ENCODE data around the gene UVRAG. TPM values are rescaled to one million over a fixed set of nuclear protein-coding genes. Genes with fewer than 3 reads are reported as not detected.

UVRAG gene
- total and polyA plus RNA-seq, 2 of the 13 experiments (the other 11 are each of a cell fraction or from before 2014, with no cell fraction given) = 9.7 to 17.3 TPM

DNA sequence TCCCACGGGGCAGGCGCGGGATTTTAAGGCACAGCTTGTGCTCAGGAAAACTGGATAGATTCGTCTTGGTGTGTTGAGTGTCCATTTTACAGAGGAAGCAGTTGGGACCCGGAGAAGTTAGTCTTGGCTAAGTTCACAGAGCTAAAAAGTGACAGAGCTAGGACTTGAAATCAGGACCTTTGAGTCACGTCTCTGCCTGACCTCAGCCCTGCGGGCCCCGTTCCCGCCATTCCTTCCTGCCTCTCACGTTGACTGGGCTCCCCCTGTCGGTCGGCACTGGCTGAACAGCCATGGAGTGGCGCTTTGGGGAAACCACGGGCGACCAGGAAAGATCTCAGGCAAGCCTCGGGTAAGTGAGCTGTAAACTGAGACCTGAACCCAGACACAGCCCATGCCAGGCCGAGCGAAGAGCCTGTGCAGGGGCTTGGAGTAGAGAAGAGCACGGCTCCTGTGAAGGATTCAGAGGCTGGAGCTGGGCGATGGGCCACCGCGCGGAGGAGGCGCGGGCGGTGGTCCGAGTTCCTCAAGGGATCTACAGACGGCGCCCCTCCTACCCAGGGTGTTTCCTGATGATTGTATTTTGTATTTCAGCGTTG is 337.2 kb downstream of the UVRAG start (continued):
- peak; percentile 63 for TF ChIP-seq ZMYM4 (CRISPR knock-in tag; IDR thresholded peaks at IDR 0.05)
- TF ChIP-seq ZFP36 (IDR thresholded peaks at IDR 0.05; ENCODE audit: borderline replicate concordance, low read depth, low read length, partially characterized antibody) = no peak
- TF ChIP-seq, protein P1, sequence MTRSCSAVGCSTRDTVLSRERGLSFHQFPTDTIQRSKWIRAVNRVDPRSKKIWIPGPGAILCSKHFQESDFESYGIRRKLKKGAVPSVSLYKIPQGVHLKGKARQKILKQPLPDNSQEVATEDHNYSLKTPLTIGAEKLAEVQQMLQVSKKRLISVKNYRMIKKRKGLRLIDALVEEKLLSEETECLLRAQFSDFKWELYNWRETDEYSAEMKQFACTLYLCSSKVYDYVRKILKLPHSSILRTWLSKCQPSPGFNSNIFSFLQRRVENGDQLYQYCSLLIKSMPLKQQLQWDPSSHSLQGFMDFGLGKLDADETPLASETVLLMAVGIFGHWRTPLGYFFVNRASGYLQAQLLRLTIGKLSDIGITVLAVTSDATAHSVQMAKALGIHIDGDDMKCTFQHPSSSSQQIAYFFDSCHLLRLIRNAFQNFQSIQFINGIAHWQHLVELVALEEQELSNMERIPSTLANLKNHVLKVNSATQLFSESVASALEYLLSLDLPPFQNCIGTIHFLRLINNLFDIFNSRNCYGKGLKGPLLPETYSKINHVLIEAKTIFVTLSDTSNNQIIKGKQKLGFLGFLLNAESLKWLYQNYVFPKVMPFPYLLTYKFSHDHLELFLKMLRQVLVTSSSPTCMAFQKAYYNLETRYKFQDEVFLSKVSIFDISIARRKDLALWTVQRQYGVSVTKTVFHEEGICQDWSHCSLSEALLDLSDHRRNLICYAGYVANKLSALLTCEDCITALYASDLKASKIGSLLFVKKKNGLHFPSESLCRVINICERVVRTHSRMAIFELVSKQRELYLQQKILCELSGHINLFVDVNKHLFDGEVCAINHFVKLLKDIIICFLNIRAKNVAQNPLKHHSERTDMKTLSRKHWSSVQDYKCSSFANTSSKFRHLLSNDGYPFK (CRISPR knock-in tag; IDR thresholded peaks at IDR 0.05; ENCODE audit: borderline replicate concordance) = no peak
- no peak for TF ChIP-seq ZNF253 (CRISPR knock-in tag; IDR thresholded peaks at IDR 0.05; ENCODE audit: borderline replicate concordance)
- TF ChIP-seq, protein P2, sequence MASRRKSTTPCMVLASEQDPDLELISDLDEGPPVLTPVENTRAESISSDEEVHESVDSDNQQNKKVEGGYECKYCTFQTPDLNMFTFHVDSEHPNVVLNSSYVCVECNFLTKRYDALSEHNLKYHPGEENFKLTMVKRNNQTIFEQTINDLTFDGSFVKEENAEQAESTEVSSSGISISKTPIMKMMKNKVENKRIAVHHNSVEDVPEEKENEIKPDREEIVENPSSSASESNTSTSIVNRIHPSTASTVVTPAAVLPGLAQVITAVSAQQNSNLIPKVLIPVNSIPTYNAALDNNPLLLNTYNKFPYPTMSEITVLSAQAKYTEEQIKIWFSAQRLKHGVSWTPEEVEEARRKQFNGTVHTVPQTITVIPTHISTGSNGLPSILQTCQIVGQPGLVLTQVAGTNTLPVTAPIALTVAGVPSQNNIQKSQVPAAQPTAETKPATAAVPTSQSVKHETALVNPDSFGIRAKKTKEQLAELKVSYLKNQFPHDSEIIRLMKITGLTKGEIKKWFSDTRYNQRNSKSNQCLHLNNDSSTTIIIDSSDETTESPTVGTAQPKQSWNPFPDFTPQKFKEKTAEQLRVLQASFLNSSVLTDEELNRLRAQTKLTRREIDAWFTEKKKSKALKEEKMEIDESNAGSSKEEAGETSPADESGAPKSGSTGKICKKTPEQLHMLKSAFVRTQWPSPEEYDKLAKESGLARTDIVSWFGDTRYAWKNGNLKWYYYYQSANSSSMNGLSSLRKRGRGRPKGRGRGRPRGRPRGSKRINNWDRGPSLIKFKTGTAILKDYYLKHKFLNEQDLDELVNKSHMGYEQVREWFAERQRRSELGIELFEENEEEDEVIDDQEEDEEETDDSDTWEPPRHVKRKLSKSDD (CRISPR knock-in tag; IDR thresholded peaks at IDR 0.05; ENCODE audit: low read depth) = peak; percentile 79; the same call in 1 of the 2 replicates
- TF ChIP-seq, protein P3, sequence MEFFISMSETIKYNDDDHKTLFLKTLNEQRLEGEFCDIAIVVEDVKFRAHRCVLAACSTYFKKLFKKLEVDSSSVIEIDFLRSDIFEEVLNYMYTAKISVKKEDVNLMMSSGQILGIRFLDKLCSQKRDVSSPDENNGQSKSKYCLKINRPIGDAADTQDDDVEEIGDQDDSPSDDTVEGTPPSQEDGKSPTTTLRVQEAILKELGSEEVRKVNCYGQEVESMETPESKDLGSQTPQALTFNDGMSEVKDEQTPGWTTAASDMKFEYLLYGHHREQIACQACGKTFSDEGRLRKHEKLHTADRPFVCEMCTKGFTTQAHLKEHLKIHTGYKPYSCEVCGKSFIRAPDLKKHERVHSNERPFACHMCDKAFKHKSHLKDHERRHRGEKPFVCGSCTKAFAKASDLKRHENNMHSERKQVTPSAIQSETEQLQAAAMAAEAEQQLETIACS (CRISPR knock-in tag; IDR thresholded peaks at IDR 0.05) = no peak
- TF ChIP-seq, protein P4, sequence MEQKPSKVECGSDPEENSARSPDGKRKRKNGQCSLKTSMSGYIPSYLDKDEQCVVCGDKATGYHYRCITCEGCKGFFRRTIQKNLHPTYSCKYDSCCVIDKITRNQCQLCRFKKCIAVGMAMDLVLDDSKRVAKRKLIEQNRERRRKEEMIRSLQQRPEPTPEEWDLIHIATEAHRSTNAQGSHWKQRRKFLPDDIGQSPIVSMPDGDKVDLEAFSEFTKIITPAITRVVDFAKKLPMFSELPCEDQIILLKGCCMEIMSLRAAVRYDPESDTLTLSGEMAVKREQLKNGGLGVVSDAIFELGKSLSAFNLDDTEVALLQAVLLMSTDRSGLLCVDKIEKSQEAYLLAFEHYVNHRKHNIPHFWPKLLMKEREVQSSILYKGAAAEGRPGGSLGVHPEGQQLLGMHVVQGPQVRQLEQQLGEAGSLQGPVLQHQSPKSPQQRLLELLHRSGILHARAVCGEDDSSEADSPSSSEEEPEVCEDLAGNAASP (CRISPR knock-in tag; IDR thresholded peaks at IDR 0.05; ENCODE audit: borderline replicate concordance) = peak; percentile 79
- TF ChIP-seq, protein P5, sequence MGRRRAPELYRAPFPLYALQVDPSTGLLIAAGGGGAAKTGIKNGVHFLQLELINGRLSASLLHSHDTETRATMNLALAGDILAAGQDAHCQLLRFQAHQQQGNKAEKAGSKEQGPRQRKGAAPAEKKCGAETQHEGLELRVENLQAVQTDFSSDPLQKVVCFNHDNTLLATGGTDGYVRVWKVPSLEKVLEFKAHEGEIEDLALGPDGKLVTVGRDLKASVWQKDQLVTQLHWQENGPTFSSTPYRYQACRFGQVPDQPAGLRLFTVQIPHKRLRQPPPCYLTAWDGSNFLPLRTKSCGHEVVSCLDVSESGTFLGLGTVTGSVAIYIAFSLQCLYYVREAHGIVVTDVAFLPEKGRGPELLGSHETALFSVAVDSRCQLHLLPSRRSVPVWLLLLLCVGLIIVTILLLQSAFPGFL (CRISPR knock-in tag; IDR thresholded peaks at IDR 0.05) = no peak
- TF ChIP-seq, protein P6, sequence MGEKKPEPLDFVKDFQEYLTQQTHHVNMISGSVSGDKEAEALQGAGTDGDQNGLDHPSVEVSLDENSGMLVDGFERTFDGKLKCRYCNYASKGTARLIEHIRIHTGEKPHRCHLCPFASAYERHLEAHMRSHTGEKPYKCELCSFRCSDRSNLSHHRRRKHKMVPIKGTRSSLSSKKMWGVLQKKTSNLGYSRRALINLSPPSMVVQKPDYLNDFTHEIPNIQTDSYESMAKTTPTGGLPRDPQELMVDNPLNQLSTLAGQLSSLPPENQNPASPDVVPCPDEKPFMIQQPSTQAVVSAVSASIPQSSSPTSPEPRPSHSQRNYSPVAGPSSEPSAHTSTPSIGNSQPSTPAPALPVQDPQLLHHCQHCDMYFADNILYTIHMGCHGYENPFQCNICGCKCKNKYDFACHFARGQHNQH (CRISPR knock-in tag; IDR thresholded peaks at IDR 0.05) = 0 out of 2 replicates have a peak, but pooled peaks have one; percentile 52
- no peak for TF ChIP-seq ZNF776 (CRISPR knock-in tag; IDR thresholded peaks at IDR 0.05)
- TF ChIP-seq, protein P7, sequence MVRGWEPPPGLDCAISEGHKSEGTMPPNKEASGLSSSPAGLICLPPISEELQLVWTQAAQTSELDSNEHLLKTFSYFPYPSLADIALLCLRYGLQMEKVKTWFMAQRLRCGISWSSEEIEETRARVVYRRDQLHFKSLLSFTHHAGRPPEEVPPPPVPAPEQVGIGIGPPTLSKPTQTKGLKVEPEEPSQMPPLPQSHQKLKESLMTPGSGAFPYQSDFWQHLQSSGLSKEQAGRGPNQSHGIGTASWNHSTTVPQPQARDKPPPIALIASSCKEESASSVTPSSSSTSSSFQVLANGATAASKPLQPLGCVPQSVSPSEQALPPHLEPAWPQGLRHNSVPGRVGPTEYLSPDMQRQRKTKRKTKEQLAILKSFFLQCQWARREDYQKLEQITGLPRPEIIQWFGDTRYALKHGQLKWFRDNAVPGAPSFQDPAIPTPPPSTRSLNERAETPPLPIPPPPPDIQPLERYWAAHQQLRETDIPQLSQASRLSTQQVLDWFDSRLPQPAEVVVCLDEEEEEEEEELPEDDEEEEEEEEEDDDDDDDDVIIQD (CRISPR knock-in tag; IDR thresholded peaks at IDR 0.05; ENCODE audit: low read depth) = 0 out of 2 replicates have a peak, but pooled peaks have one; percentile 29

All from HepG2 (cell line).